LHCN-M2 (cell line): ENCODE results near the gene TMEM167B. TPM values are rescaled to one million over a fixed set of nuclear protein-coding genes. Genes with fewer than 3 reads are reported as not detected.
"Not testable (repeated sequence)": the region's sequence is repeated elsewhere in the genome, so short reads cannot be mapped to it uniquely, and the experiment has no call there.

Source experiments
- DNase-seq: peaks from one replicate; pipeline ENCODE4 v3.0.0-alpha.2; 2012; ENCODE audit warnings: low read depth
- total RNA-seq: library from RNA; depleted of rRNA; stranded (reverse); fragments of >200 nt; gene quantifications from 2 replicates; pipeline ENCODE4 v1.2.3, GENCODE V29; 2014

Gene TMEM167B
- total RNA-seq, 1 experiment from 2014 or later = 16.5 TPM

- peak; percentile 86 for DNase-seq
These were observed 22.2 kb downstream of the TMEM167B start for GRCh38 chr1:109112652-109113285.

DNA sequence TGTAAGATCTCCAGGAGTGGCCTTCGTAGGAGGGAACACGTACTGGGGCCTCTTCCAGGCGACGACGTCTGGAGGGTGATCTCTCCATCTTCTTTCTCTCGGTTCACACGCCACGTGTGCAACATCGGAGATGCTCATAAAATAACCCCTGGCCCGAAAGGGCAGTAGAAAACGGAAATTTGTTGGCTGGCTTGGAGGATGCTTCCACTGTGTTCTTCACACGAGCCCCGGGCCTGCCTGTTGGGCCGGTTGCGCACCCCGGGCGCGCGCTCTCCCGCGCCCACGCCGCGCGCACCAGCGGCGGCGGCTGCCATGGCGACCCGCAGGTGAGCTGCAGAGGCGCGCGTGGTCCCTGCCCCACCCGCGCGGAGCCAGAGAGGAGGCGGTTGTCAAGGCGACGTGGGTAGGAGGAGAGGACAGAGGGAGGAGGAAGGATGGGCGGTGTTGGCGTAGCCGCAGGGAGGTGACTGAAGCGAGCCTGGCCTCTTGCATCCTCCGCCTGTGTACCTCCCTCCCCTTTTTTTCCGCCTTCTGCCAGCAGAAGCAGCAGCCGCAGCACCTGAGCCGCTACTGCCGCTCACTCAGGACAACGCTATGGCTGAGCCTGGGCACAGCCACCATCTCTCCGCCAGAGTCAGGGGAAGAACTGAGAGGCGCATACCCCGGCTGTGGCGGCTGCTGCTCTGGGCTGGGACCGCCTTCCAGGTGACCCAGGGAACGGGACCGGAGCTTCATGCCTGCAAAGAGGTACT lies 23.2 kb downstream of the TMEM167B start, which contains the start of gene ELAPOR1:
TSS of gene ELAPOR1 (plus strand) at position 526 of the 752 bp plus-strand sequence. CDS start at position 595, 69 bp downstream.
- DNase-seq = no peak

- no peak for DNase-seq
These were observed 23.7 kb downstream of the TMEM167B start for GRCh38 chr1:109114342-109114674.

GRCh38 chr1:109115685-109116084 lies 25.1 kb downstream of the TMEM167B start:
- no peak for DNase-seq

DNA sequence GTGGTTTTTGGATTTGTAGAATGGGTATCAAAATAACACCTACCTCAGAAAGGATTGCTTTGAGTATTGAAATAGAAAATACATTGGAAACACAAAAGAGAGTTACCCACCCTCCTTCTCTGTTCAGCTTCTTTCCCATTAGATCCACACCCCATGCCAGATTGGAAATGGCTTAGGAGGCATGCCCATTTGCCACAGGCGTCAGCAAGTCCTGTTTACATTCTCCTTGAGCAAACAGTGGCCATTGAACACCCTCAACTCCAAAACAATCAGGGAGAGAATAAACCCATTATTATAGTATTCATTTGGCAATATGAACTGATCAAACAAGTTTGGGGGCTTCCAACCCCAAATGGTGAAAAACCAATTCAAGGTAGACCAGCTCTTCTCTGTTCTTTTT lies 25.7 kb downstream of the TMEM167B start:
- DNase-seq = no peak

GRCh38 chr1:109118089-109118488 lies 27.5 kb downstream of the TMEM167B start:
- no peak for DNase-seq

DNA sequence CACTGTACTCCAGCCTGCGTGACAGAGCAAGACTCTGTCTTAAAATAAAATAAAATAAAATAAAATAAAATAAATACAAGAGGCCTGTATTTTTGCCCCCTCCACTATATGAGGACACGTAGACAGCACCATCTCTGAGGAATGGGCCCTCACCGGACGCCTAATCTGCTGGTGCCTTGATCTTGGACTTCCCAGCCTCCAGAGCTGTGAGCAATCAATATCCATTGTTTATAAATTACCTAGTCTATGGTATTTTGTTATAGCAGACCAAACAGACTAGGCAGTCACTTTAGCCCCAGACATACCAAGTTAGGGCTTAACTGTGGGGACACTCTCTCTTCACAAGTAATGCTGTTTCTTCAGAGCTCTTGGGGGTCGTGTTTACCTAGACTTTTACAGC lies 29.8 kb downstream of the TMEM167B start:
- DNase-seq = no peak

- DNase-seq = no peak
These were observed 40.5 kb downstream of the TMEM167B start for GRCh38 chr1:109131059-109131458.

GRCh38 chr1:109131800-109132199 lies 41.2 kb downstream of the TMEM167B start:
- no peak for DNase-seq

DNA sequence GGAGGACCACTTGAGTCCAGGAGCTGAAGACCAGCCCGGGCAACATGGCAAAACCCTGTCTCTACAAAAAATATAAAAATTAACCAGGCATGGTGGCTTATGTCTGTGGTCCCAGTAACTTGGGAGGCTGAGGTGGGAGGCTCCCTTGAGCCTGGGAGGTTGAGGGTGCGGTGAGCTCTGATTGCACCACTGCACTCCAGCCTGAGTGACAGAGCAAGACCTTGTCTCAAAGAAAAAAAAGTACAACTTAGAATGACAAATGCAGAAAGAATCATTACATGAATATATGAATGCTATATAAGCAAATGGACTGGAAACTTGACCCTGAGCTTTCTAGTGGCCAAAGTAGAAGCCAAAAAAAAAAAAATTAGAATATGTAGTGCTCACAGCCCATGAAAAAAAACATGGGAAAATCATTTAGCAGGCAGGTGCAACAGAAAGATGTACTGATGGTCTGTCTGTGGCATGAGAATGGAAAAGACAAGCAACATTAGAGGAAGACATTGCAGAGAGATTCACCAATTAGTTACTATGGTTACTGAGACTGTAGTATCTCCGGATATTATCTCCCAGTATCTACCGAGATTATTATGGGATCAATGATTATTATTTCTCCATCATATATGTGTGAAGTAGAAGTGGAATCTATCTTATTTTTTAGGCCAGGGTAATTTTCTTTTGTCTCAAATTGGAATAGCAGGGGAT lies 42.6 kb downstream of the TMEM167B start:
- DNase-seq = no peak

DNA sequence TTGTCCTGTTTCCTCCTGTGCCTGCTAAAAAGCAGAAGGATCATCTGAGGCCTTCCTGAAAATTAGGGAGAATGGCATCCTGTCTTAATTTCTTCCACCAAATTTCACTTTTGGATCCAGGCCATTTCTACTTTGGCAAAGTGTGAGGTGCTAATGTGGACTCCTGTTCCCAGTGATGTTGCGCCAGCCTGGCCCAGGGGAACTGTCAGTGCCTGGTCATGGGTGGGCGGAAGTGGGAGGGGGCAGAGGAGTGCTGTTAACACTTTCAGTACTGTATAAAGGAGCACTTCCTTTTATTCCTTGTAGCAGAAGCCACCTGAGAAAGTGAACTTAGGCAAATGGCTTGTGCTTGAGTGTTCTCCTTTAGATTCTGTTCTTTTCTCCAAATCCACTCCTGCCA lies 43.3 kb downstream of the TMEM167B start:
- DNase-seq = no peak

DNA sequence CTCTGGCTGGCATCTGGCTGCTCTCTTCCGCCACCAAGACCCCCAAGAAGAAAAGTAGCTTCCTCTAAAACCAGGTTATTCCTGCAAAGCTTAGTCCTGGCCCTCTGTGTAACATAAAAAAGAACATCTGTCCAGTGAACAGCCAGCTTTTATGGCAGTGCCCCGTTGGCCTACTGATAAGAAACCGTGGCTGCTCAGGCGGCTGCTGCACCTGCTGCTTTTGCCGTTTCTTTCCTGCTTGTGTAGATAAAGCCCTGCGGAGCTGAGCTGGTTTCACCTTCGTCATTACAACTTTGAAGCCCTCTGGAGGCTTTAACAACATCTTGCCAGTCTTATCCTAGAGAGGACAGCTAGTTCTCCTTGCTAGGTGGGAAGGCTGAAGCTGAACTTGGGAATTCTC lies 43.9 kb downstream of the TMEM167B start:
- no peak for DNase-seq

- no peak for DNase-seq
These were observed 45.4 kb downstream of the TMEM167B start for GRCh38 chr1:109135940-109136339.

DNA sequence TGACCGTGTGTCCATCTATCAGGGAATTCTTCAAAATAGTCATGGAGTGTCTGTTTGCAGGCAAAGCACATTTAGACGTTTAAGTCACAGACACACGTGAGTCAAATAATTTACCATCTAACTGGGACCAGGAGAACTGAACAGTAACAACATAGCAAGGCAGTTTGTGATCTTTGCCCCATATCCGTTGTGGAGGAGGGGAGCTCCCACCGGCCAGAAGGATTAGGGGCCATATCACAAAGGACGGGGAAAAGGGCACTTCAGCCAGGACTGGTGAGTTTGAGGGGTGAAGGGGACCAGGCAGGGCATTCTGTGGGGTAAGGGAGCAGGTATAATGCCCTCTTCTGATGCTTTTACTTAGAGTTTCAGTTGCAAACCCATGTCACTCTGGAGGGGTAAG lies 46.2 kb downstream of the TMEM167B start:
- DNase-seq = no peak

DNA sequence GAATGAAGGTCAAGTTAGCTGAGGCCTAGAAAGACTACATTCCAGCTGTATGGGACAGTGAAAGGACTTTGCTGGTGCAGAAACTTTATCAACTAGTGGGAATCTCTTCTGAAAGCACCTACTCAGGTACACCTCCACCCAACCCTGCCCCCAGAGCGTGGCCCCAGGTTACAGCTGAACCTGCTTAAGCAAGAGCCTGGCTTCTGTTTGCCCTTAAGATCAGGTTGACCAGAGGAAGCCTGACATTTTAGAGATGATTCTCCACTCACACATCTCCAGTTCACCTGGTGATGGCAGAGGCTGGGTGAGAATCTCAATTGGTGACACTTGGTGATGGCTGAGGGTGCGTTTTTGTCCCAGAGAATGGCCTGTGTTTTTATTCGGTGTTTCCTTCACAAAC lies 47.4 kb downstream of the TMEM167B start:
- DNase-seq = no peak

GRCh38 chr1:109138358-109138757 lies 47.8 kb downstream of the TMEM167B start:
- DNase-seq = no peak

GRCh38 chr1:109140392-109140791 lies 49.8 kb downstream of the TMEM167B start:
- no peak for DNase-seq

DNA sequence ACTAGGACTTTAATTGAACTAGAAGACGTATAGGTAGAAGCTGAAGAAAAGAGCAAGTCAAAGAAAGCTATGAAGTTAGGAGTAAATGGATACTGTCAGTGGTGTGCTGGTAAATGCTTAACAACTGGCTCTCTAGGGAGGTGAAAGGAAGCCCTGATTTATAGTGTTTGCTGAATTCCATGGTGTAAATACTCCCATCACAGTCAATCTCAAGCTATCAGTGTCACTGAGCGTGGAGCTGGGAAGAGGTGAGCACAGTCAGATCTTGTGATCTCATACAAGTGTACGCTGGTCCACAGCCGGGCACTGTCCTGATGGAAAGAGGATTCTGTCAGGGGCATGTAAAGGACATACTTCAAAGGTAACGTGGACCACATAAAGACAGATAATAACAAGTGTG lies 51.7 kb downstream of the TMEM167B start:
- DNase-seq = no peak

DNA sequence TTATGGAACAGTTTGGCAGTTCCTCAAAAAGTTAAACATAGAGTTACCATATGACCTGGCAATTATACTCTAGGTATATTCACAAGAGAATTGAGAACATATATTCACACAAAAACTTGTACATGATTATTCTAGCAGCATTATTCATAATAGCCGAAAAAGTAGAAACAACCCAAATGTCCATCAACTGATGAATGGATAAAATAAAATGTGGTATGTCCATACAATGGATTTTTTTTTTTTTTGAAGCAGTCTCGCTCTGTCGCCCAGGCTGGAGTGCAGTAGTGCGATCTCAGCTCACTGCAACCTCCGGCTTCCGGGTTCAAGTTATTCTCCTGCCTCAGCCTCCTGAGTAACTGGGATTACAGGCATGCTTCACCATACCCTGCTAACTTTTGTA lies 52.2 kb downstream of the TMEM167B start:
- DNase-seq = not testable (repeated sequence)
